Fibroblast of peridontal ligament (primary cell): ENCODE results near the gene GHITM.
"Not testable (repeated sequence)": the region's sequence is repeated elsewhere in the genome, so short reads cannot be mapped to it uniquely, and the experiment has no call there.

Source experiments
- DNase-seq: peaks from one replicate; pipeline ENCODE4 v3.0.0-alpha.2; 2010; ENCODE audit errors: extremely low read depth

The GHITM gene

GRCh38 chr10:84176351-84176750 lies 37.0 kb downstream of the GHITM start:
- DNase-seq = no peak

- no peak for DNase-seq
Measured at GRCh38 chr10:84176836-84177474, 37.6 kb downstream of the GHITM start.

GRCh38 chr10:84177541-84178141 lies 38.3 kb downstream of the GHITM start:
- DNase-seq = no peak

DNA sequence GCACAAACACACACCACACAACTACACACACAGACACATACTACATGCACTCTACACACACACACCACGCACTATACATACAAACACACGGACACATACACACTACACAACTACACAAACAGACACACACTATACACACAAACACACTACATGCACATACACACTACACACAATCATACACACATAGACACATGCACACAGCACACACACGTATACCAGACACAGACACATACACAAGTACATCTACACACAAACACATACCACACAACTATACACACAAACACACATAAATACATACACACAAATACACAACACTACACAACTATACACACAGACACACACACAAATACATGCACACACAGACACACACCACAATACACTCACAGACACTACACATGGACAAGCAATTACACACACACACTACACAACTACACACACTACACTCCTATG lies 38.9 kb downstream of the GHITM start:
- no peak for DNase-seq

- peak; percentile 37 for DNase-seq
Measured at GRCh38 chr10:84179059-84179710, 39.9 kb downstream of the GHITM start.

- not testable (repeated sequence) for DNase-seq
Measured at GRCh38 chr10:84180386-84180785, 41.1 kb downstream of the GHITM start.

- no peak for DNase-seq
Measured at GRCh38 chr10:84181631-84182030, 42.3 kb downstream of the GHITM start.

GRCh38 chr10:84184517-84184916 lies 45.2 kb downstream of the GHITM start:
- DNase-seq = no peak

- DNase-seq = no peak
Measured at GRCh38 chr10:84185526-84186175, 46.3 kb downstream of the GHITM start.

DNA sequence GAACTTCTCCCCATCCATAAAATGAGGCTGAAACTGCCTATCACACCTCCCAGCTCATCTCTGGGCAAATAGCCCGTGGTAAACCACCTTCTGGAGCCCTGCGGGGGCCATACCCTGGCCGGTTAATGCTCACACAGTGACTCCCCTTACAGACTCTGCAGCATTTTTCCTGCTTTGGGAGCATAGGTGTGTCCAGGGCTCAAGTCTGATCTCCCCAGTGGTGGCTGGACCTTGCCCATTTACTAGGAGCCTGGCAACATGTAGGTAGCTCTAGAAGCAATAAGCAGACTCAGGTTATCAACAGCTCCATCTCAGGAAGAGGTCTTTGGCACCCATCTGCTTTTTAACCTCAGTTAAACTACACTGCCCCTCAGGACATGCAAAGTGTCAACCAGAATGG lies 49.5 kb downstream of the GHITM start:
- DNase-seq = no peak

- DNase-seq = no peak
Measured at GRCh38 chr10:84190621-84191020, 51.3 kb downstream of the GHITM start.

GRCh38 chr10:84191106-84191505 lies 51.8 kb downstream of the GHITM start:
- DNase-seq = no peak

DNA sequence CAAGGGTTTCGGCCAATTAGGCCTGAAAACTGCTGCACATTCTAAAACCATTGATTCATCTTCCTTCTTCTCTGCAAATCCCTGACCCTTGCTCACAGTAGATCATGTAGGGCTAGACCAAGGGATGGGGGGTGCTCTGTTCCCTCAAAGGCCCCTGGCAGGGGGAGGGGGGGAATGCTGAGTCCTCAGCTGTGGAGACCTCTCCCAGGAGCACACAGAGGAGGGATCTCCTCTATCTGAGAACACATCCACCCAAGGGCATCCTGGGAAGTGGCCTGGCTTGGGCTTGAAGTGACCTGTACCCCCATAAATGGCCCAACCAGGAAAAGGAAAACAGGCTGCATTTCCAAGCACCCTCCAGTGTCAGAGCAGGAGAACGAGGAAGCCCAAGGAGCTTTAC lies 54.0 kb downstream of the GHITM start:
- DNase-seq = no peak

DNA sequence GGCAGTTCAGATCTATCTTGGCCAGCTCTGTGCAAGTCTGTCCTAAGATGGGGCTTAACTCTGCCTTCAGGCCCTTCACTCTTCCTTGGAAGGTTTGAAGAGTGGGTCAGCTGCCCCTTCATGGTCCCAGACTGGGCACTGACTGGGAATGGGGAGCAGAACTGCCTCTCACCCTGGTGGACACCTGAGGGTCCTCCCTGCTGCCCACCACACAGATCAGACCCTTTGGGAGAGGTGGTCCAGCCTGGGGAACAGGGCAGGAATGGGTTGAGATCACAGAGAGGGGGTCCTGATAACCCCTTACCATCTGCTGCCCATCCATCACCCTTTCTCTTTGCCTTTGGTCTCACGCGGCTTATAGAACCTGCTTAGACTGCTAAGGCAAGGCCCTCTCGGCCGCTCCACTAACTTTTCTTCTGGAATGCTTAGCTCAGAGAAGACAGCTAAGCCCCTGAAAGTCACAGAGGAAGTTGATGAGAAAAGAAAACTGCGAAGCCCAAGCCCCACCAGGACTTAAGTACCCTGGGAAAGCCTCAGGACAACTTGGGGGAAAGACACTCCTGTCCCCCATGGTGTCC lies 54.6 kb downstream of the GHITM start:
- no peak for DNase-seq

DNA sequence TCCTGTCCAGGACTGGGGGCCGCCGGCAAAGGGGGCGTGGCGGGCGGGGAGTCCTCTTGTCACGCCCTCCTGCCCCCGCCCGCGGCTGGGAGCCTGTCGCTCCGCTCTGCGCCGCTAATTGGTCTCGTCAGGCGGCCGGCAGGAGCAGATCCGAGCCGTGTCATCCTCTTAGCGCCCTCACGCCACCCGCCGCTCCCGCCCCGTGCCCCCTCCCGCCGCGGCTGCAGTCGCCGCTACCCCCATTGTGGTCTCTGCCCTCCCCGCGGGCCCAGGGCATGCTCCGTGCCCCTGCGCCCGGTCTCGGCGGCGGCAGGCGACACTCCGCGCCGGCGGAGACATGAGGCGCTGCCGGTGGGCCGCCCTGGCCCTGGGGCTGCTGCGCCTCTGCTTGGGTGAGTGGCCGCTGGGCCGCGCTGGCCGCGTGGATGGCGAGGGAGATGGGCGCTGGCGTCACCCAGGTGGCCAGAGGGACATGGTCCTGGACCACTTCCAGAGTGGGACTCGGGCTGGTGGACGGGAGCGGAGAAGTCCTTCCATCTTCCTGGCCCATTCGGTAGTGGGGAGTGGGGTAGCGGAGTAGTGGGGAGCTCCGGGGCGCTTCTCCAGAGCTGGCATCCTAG lies 55.2 kb downstream of the GHITM start, which contains the start of gene CDHR1:
TSS of gene CDHR1 (plus strand) at position 114 of the 620 bp plus-strand sequence. CDS start at position 338, 224 bp downstream.
- no peak for DNase-seq

GRCh38 chr10:84195044-84195830 lies 55.9 kb downstream of the GHITM start:
- DNase-seq = no peak

DNA sequence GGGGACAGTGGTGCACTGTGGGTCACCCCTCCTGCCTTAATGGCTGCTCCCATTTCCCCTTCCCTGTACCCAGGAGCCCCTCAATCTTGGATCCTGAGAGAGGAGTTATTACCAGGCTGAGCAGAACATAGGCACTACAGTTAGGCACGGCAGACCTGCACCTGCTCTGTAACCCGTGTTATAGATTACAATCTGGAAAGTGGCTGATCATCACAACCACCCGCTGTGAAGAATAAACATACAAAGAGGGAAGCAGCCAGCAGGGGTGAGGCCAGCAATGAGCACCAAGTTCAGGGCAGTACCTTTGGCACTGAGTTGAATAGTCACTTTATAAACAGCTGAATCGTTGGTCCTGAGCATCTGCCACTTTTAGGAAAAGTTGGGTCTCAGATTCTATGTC lies 56.8 kb downstream of the GHITM start:
- no peak for DNase-seq

DNA sequence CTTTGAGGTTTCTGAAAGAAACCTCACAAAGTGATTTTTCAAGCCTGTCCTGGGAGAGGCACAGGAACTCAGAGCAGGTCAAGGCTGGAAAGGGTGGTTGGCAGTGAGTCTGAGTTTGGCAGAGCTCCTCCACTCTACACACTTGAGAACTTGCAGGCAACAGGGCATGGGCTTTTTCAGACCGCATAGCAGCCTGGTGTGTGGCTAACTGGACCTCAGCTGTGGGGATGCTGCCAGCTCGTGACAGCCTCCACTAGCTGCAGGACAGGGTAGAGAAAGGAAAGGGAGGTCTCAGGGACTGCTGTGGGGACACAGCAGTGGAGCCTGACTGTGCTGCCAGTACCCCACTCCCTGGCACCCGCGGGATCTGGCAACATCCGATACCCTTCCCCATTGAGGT lies 57.6 kb downstream of the GHITM start:
- DNase-seq = no peak

DNA sequence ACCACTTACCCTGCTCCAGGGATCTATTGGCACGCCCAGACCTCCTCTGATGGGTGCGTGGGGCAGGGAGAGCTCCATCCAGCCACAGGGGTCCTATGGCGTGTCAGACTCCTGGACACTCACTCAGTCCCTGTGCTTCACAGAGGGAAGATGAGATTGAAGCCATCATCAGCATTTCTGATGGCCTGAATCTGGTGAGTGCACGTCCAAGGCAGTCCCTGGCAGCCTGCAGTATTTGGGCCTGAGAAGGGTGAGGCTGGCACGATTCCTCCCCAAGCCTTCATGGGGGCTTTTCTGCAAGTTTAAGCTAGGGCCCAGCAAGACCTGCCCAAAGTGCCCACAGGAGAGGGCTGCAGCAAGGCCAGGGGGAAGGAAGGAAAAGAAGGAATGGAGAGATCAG lies 58.3 kb downstream of the GHITM start:
- no peak for DNase-seq

DNA sequence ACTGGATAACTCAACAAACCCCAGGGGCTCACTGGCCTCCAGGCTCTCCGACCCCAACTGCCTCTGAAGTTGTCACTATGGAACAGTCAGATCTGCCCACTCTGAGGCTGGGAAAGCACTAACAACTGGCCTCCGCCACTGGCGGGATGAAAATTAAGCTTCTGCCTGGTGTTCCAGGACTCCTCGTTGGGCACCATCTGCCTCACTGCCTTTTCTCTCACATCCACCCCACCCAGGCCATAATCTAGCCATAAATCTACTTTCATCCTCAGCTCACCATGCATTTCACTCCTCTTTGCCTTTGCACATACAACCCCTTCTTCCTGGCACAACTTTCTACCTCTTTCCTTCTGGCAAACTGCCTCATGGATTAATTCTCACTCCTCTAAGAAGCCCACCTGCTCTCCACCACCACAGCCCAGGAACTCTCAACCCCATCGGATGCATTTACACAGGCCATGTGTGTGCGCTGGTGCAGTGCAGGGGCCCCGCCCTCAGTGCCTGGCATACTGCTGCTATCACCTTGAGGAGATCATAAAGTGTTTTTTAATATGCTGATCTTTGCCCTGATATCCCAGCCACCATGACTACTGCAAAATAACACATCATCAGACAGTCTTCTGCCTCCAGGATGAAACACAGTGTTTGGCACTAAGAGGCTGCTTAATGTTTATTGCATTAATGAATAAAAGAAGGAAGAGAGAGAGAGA lies 59.1 kb downstream of the GHITM start:
- no peak for DNase-seq
